GM18858 (cell line): ENCODE measurements around the gene CHMP1A.
"Not testable (repeated sequence)": the region's sequence is repeated elsewhere in the genome, so short reads cannot be mapped to it uniquely, and the experiment has no call there.

Experiments
- ATAC-seq: cut with Tn5 transposase; IDR thresholded peaks from one replicate; pipeline ENCODE4 v1.9.1; 2021; ENCODE audit not compliant: unreplicated experiment

Gene CHMP1A

GRCh38 chr16:89661215-89661614, 3.7 kb upstream of the CHMP1A start:
- no peak for ATAC-seq

- no peak for ATAC-seq
Measured at GRCh38 chr16:89660146-89660545, 2.6 kb upstream of the CHMP1A start.

GRCh38 chr16:89658221-89658879, 842 bp upstream of the CHMP1A start:
- no peak for ATAC-seq

- no peak for ATAC-seq
Measured at GRCh38 chr16:89656435-89657121, 930 bp downstream of the CHMP1A start.

GRCh38 chr16:89655062-89655643, 2.4 kb downstream of the CHMP1A start:
- no peak for ATAC-seq

- no peak for ATAC-seq
Measured at GRCh38 chr16:89653656-89654295, 3.7 kb downstream of the CHMP1A start.

- no peak for ATAC-seq
Measured at GRCh38 chr16:89651584-89651983, 5.9 kb downstream of the CHMP1A start.

- ATAC-seq, result no peak
Measured at GRCh38 chr16:89646906-89647305, 10.6 kb downstream of the CHMP1A start.

GRCh38 chr16:89646270-89646669, 11.2 kb downstream of the CHMP1A start:
- ATAC-seq, result no peak

- ATAC-seq, result no peak
Measured at GRCh38 chr16:89645122-89645521, 12.4 kb downstream of the CHMP1A start.

GRCh38 chr16:89643769-89644300, 13.7 kb downstream of the CHMP1A start:
- ATAC-seq, result no peak

- no peak for ATAC-seq
Measured at GRCh38 chr16:89642574-89642973, 14.9 kb downstream of the CHMP1A start.

- ATAC-seq, result no peak
Measured at GRCh38 chr16:89641458-89642119, 15.9 kb downstream of the CHMP1A start.

GRCh38 chr16:89639385-89639784, 18.1 kb downstream of the CHMP1A start:
- no peak for ATAC-seq

GRCh38 chr16:89638455-89638854, 19.1 kb downstream of the CHMP1A start:
- ATAC-seq, result no peak

GRCh38 chr16:89637379-89637778, 20.1 kb downstream of the CHMP1A start:
- ATAC-seq, result no peak

GRCh38 chr16:89636663-89637062, 20.8 kb downstream of the CHMP1A start:
- no peak for ATAC-seq

- ATAC-seq, result not testable (repeated sequence)
Measured at GRCh38 chr16:89634463-89635385, 22.8 kb downstream of the CHMP1A start.

- no peak for ATAC-seq
Measured at GRCh38 chr16:89633064-89633631, 24.4 kb downstream of the CHMP1A start.
